PFSK-1 (cell line): Measurements from ENCODE around the gene RSAD2.

Experiments used
- FOXP2 ChIP-seq: optimal IDR thresholded peaks from 2 replicates; pipeline ENCODE3; 2011; ENCODE audit warnings: borderline replicate concordance, control low read depth, inconsistent platforms; ENCODE audit not compliant: insufficient read depth; ENCODE audit errors: extremely low read length, extremely low read depth
- POLR2AphosphoS5 ChIP-seq: IDR thresholded peaks from 2 replicates; pipeline ENCODE4 v1.6.1; 2012; ENCODE audit warnings: low read depth, mild to moderate bottlenecking, control low read depth, low read length, moderate library complexity
- SIN3A ChIP-seq: IDR thresholded peaks from 2 replicates; pipeline ENCODE4 v1.6.1; 2012; ENCODE audit warnings: mild to moderate bottlenecking, low read length, moderate library complexity, borderline replicate concordance; ENCODE audit not compliant: insufficient read depth
- TAF1 ChIP-seq: IDR thresholded peaks from 2 replicates; pipeline ENCODE4 v1.6.1; 2012; ENCODE audit warnings: low read length, control low read depth, borderline replicate concordance; ENCODE audit not compliant: insufficient read depth
- TF ChIP-seq, protein P1 (sequence below), 2 experiments: IDR thresholded peaks; 2 replicates each; pipeline versions ENCODE4 v1.6.1 to v1.8.0; 2011 to 2012; ENCODE audit warnings: low read depth in 2 of 2, low read length in 2 of 2, control low read depth in 1 of 2, inconsistent platforms in 1 of 2, mild to moderate bottlenecking in 1 of 2, moderate library complexity in 1 of 2; ENCODE audit not compliant: insufficient read depth in 1 of 2

GRCh38 chr2:6943971-6944370, 66.4 kb downstream of the RSAD2 start:
- TF ChIP-seq TAF1: no peak
- no peak for TF ChIP-seq POLR2AphosphoS5
- TF ChIP-seq FOXP2: no peak
- no peak for TF ChIP-seq SIN3A
- TF ChIP-seq, protein P1, sequence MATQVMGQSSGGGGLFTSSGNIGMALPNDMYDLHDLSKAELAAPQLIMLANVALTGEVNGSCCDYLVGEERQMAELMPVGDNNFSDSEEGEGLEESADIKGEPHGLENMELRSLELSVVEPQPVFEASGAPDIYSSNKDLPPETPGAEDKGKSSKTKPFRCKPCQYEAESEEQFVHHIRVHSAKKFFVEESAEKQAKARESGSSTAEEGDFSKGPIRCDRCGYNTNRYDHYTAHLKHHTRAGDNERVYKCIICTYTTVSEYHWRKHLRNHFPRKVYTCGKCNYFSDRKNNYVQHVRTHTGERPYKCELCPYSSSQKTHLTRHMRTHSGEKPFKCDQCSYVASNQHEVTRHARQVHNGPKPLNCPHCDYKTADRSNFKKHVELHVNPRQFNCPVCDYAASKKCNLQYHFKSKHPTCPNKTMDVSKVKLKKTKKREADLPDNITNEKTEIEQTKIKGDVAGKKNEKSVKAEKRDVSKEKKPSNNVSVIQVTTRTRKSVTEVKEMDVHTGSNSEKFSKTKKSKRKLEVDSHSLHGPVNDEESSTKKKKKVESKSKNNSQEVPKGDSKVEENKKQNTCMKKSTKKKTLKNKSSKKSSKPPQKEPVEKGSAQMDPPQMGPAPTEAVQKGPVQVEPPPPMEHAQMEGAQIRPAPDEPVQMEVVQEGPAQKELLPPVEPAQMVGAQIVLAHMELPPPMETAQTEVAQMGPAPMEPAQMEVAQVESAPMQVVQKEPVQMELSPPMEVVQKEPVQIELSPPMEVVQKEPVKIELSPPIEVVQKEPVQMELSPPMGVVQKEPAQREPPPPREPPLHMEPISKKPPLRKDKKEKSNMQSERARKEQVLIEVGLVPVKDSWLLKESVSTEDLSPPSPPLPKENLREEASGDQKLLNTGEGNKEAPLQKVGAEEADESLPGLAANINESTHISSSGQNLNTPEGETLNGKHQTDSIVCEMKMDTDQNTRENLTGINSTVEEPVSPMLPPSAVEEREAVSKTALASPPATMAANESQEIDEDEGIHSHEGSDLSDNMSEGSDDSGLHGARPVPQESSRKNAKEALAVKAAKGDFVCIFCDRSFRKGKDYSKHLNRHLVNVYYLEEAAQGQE (IDR thresholded peaks at IDR 0.05; ENCODE audit: insufficient read depth in 1 of 2, low read depth in 2 of 2, low read length in 2 of 2): no peak
